HCT116 (cell line): ENCODE data around the gene UBA7. TPM values are rescaled to one million over a fixed set of nuclear protein-coding genes. Genes with fewer than 3 reads are reported as not detected.

Experiments used
- ATAC-seq: fragments of 200-7000 bp; cut with Tn5 transposase; 2 replicates; pipeline ENCODE4 v1.9.1; 2020; ENCODE audit warnings: mild to moderate bottlenecking, moderate library complexity
- BruUV-seq: library from RNA; stranded (reverse); fragments of 400-500 nt; replicated peaks from 2 replicates; lab custom pipeline; 2021; lab: Mats Ljungman, UMichigan
- CTCF ChIA-PET: fragments of 300-600 bp; sonication (Branson Sonifier 250); formaldehyde crosslinking; loops from one replicate; lab custom pipeline; 2021; ENCODE audit warnings: antibody characterized with exemption; lab: Charles Lee
- POLR2A ChIA-PET: fragments of 300-600, 350-600 bp; sonication (Branson Sonifier 250); formaldehyde crosslinking; loops from one replicate; lab custom pipeline; 2021; ENCODE audit warnings: antibody characterized with exemption; lab: Charles Lee
- RAD21 ChIA-PET, 2 experiments: fragments of 300-600 bp; sonication (Branson Sonifier 250); formaldehyde crosslinking; loops; one replicate each; lab custom pipeline; 2023; ENCODE audit warnings: low total read pairs in 2 of 2; ENCODE audit not compliant: uncharacterized antibody in 2 of 2, unreplicated experiment in 2 of 2, low non-redundant PET in 1 of 2; lab: Charles Lee
- DNase-seq: peaks from one replicate; pipeline ENCODE4 v3.0.0-alpha.2; 2010; ENCODE audit warnings: low read depth, low spot score
- H2AFZ ChIP-seq: fragments of 200-600 bp; shearing (Covaris generic), sonication (generic); 2 replicates; pipeline ENCODE4 v1.6.1; 2017; ENCODE audit warnings: low read depth, mixed run types, mixed read lengths, antibody characterized with exemption, low read length; ENCODE audit not compliant: poor library complexity, severe bottlenecking
- H3K27ac ChIP-seq: 2 replicates; pipeline ENCODE4 v1.5.1; 2012; ENCODE audit warnings: low read depth, low read length
- H3K27me3 ChIP-seq: fragments of 200-600 bp; sonication (generic); 2 replicates; pipeline ENCODE4 v1.6.1; 2016; ENCODE audit warnings: mixed run types, low read length, mixed read lengths; ENCODE audit not compliant: insufficient read depth
- H3K36me3 ChIP-seq, 2 experiments: fragments of 200-500 bp in 1 of 2; fragments of 200-600 bp in 1 of 2; sonication (Bioruptor generic) in 1 of 2; sonication (generic) in 1 of 2; 2 replicates each; pipeline versions ENCODE4 v1.5.1 to v1.6.1; 2014 to 2016; ENCODE audit warnings: low read length in 2 of 2, inconsistent platforms in 1 of 2, mixed read lengths in 1 of 2, mixed run types in 1 of 2; ENCODE audit not compliant: insufficient read depth in 2 of 2, control insufficient read depth in 1 of 2
- H3K4me1 ChIP-seq, 2 experiments: fragments of 200-600 bp in 1 of 2; sonication (generic) in 1 of 2; 2 replicates each; pipeline versions ENCODE4 v1.5.1 to v1.6.1; 2012 to 2017; ENCODE audit warnings: low read length in 2 of 2, inconsistent platforms in 1 of 2, mild to moderate bottlenecking in 1 of 2, mixed read lengths in 1 of 2, mixed run types in 1 of 2, moderate library complexity in 1 of 2; ENCODE audit not compliant: insufficient read depth in 2 of 2, control insufficient read depth in 1 of 2
- H3K4me2 ChIP-seq: fragments of 200-600 bp; sonication (generic); 2 replicates; pipeline ENCODE4 v1.6.1; 2017; ENCODE audit warnings: mixed run types, low read length, mixed read lengths
- H3K4me3 ChIP-seq, 2 experiments: fragments of 200-600 bp in 1 of 2; sonication (generic) in 1 of 2; replicated peaks in 1 of 2; 2 replicates each; pipeline ENCODE4 v1.5.1; 2011 to 2016; ENCODE audit warnings: low read length in 2 of 2, control low read depth in 1 of 2, low read depth in 1 of 2, mild to moderate bottlenecking in 1 of 2, mixed read lengths in 1 of 2, mixed run types in 1 of 2
- H3K79me2 ChIP-seq: fragments of 200-600 bp; sonication (generic); 2 replicates; pipeline ENCODE4 v1.6.1; 2017; ENCODE audit warnings: mild to moderate bottlenecking, mixed run types, low read length, moderate library complexity, mixed read lengths; ENCODE audit not compliant: insufficient read depth
- H3K9ac ChIP-seq: fragments of 200-600 bp; sonication (generic); 2 replicates; pipeline ENCODE4 v1.6.1; 2016; ENCODE audit warnings: low read length, mixed read lengths
- H3K9me2 ChIP-seq: fragments of 200-600 bp; sonication (generic), shearing (Covaris generic); 2 replicates; pipeline ENCODE4 v1.6.1; 2017; ENCODE audit warnings: mixed run types, mild to moderate bottlenecking, moderate library complexity; ENCODE audit not compliant: insufficient read depth
- H3K9me3 ChIP-seq, 2 experiments: fragments of 200-500 bp in 1 of 2; fragments of 200-600 bp in 1 of 2; sonication (Bioruptor generic) in 1 of 2; sonication (generic) in 1 of 2; 2 replicates each; pipeline ENCODE4 v1.6.1; 2014 to 2017; ENCODE audit warnings: low read length in 2 of 2, mixed read lengths in 2 of 2, inconsistent platforms in 1 of 2, low read depth in 1 of 2, mild to moderate bottlenecking in 1 of 2, mixed run types in 1 of 2, moderate library complexity in 1 of 2; ENCODE audit not compliant: control insufficient read depth in 1 of 2, insufficient read depth in 1 of 2
- H4K20me1 ChIP-seq: fragments of 200-600 bp; sonication (generic), shearing (Covaris generic); 2 replicates; pipeline ENCODE4 v1.6.1; 2017; ENCODE audit warnings: mixed run types, mild to moderate bottlenecking, moderate library complexity; ENCODE audit not compliant: insufficient read depth
- CBX3 ChIP-seq: IDR thresholded peaks from 2 replicates; pipeline ENCODE4 v1.6.1; 2012; ENCODE audit warnings: low read depth
- CEBPB ChIP-seq: IDR thresholded peaks from 2 replicates; pipeline ENCODE4 v1.6.1; 2012; ENCODE audit warnings: low read depth
- EGR1 ChIP-seq: IDR thresholded peaks from 2 replicates; pipeline ENCODE4 v1.6.1; 2012; ENCODE audit warnings: low read depth
- ELF1 ChIP-seq: IDR thresholded peaks from 2 replicates; pipeline ENCODE4 v1.6.1; 2012; ENCODE audit warnings: low read depth, borderline replicate concordance
- EZH2 ChIP-seq: fragments of 200-600 bp; sonication (generic); IDR thresholded peaks from 2 replicates; pipeline ENCODE4 v1.6.1; 2017; ENCODE audit warnings: antibody characterized with exemption, mixed run types
- EZH2phosphoT487 ChIP-seq: fragments of 200-600 bp; IDR thresholded peaks from 2 replicates; pipeline ENCODE4 v1.6.1; 2018; ENCODE audit warnings: antibody characterized with exemption, borderline replicate concordance
- FOSL1 ChIP-seq: IDR thresholded peaks from 2 replicates; pipeline ENCODE4 v1.6.1; 2012; ENCODE audit warnings: low read depth
- POLR2A ChIP-seq: IDR thresholded peaks from 2 replicates; pipeline ENCODE4 v1.7.0; 2011; ENCODE audit warnings: borderline replicate concordance; ENCODE audit not compliant: insufficient read depth, insufficient read length; ENCODE audit errors: extremely low read depth
- POLR2AphosphoS5 ChIP-seq: IDR thresholded peaks from 2 replicates; pipeline ENCODE4 v1.6.1; 2011; ENCODE audit warnings: mild to moderate bottlenecking, low read depth, low read length, moderate library complexity
- RAD21 ChIP-seq: IDR thresholded peaks from 2 replicates; pipeline ENCODE4 v1.6.1; 2012; ENCODE audit warnings: low read depth, mild to moderate bottlenecking
- SRF ChIP-seq: IDR thresholded peaks from 2 replicates; pipeline ENCODE4 v1.6.1; 2012; ENCODE audit warnings: low read depth
- TCF7L2 ChIP-seq: IDR thresholded peaks from 2 replicates; pipeline ENCODE4 v1.7.0; 2011; ENCODE audit warnings: borderline replicate concordance, inconsistent platforms; ENCODE audit not compliant: insufficient read depth, insufficient read length; ENCODE audit errors: extremely low read depth
- YY1 ChIP-seq: IDR thresholded peaks from 2 replicates; pipeline ENCODE4 v1.6.1; 2011; ENCODE audit warnings: low read length, low read depth, moderate library complexity, mild to moderate bottlenecking; ENCODE audit not compliant: insufficient replicate concordance; ENCODE audit errors: extremely low read depth
- ZNF274 ChIP-seq: fragments of 200-500 bp; sonication (Bioruptor generic); IDR thresholded peaks from 2 replicates; pipeline ENCODE4 v1.6.1; 2014; ENCODE audit warnings: mild to moderate bottlenecking, low read depth, low read length, inconsistent platforms
- intact Hi-C: fragments of 100-400 bp; cut with micrococcal nuclease; formaldehyde crosslinking; loops from 2 replicates; pipeline ENCODE4 v1.10.0; 2022
- total RNA-seq: library from RNA; stranded (reverse); gene quantifications from one replicate; pipeline ENCODE4 v1.2.1, GENCODE V29; 2021; ENCODE audit not compliant: unreplicated experiment
- TF ChIP-seq, protein P1 (sequence below): IDR thresholded peaks from 2 replicates; pipeline ENCODE4 v1.6.1; 2012
- TF ChIP-seq, protein P2 (sequence below): IDR thresholded peaks from 2 replicates; pipeline ENCODE4 v1.6.1; 2012
- TF ChIP-seq, protein P3 (sequence below): IDR thresholded peaks from 2 replicates; pipeline ENCODE4 v1.6.1; 2012; ENCODE audit warnings: low read depth
- TF ChIP-seq, protein P4 (sequence below): IDR thresholded peaks from 2 replicates; pipeline ENCODE4 v1.6.1; 2011; ENCODE audit warnings: mild to moderate bottlenecking, low read length, moderate library complexity; ENCODE audit not compliant: insufficient replicate concordance; ENCODE audit errors: extremely low read depth
- TF ChIP-seq, protein P5 (sequence below), 3 experiments: fragments of 200-600 bp in 1 of 3; sonication (generic) in 1 of 3; IDR thresholded peaks in 2 of 3; conservative IDR thresholded peaks in 1 of 3; 2 replicates each; pipeline ENCODE4 v1.5.1; 2012 to 2017; ENCODE audit warnings: low read depth in 2 of 3, low read length in 2 of 3, antibody characterized with exemption in 1 of 3, borderline replicate concordance in 1 of 3, control low read depth in 1 of 3, mild to moderate bottlenecking in 1 of 3, mixed read lengths in 1 of 3, mixed run types in 1 of 3, moderate library complexity in 1 of 3; ENCODE audit not compliant: insufficient read depth in 1 of 3

The UBA7 gene
- total RNA-seq, 1 experiment from 2014 or later, result 2.6 TPM

DNA sequence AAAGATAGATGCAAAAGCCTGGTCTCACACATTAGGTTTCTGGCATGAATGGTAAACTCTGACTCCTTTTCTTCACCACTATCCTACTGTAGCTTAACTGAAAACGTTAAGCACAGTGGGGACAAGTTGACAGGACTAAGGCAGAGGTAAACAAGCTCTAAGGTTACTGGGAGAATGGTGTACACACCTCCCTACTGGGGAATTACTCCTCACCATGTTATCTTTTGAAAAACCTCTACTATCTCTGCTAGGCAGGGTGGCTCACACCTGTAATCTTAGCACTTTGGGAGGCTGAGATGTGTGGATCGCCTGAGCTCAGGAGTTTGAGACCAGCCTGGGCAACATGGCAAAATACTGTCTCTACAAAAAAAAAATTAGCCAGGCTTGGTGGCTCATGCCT, 56.6 kb downstream of the UBA7 start:
- intact Hi-C loops, result no loop called here
- RAD21 ChIA-PET, result no interaction called here
- no peaks in the 10 kb centered on the region for H3K27me3 ChIP-seq
- BruUV-seq, result no TSS peak
- H3K9me2 ChIP-seq, result no peaks in the 10 kb centered on the region
- no peak overlapping the region for H3K9ac ChIP-seq
- CTCF ChIA-PET, result no interaction called here
- peaks cover 8% of the 10 kb centered on the region for H4K20me1 ChIP-seq
- POLR2A ChIA-PET, result no interaction called here
- no peak for ATAC-seq
- no peak overlapping the region for H3K27ac ChIP-seq
- H3K4me1 ChIP-seq, result no peaks in the 10 kb centered on the region
- no peak overlapping the region for H3K4me3 ChIP-seq
- TF ChIP-seq CEBPB, result no peak
- TF ChIP-seq CBX3, result no peak
- TF ChIP-seq EZH2, result no peak
- no peak for TF ChIP-seq ZNF274
- TF ChIP-seq EZH2phosphoT487, result no peak
- TF ChIP-seq SRF, result no peak
- no peak for TF ChIP-seq ELF1
- TF ChIP-seq, protein P1, sequence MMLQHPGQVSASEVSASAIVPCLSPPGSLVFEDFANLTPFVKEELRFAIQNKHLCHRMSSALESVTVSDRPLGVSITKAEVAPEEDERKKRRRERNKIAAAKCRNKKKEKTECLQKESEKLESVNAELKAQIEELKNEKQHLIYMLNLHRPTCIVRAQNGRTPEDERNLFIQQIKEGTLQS, result no peak
- TF ChIP-seq, protein P2, sequence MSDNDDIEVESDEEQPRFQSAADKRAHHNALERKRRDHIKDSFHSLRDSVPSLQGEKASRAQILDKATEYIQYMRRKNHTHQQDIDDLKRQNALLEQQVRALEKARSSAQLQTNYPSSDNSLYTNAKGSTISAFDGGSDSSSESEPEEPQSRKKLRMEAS, result no peak
- TF ChIP-seq POLR2AphosphoS5, result no peak
- TF ChIP-seq, protein P3, sequence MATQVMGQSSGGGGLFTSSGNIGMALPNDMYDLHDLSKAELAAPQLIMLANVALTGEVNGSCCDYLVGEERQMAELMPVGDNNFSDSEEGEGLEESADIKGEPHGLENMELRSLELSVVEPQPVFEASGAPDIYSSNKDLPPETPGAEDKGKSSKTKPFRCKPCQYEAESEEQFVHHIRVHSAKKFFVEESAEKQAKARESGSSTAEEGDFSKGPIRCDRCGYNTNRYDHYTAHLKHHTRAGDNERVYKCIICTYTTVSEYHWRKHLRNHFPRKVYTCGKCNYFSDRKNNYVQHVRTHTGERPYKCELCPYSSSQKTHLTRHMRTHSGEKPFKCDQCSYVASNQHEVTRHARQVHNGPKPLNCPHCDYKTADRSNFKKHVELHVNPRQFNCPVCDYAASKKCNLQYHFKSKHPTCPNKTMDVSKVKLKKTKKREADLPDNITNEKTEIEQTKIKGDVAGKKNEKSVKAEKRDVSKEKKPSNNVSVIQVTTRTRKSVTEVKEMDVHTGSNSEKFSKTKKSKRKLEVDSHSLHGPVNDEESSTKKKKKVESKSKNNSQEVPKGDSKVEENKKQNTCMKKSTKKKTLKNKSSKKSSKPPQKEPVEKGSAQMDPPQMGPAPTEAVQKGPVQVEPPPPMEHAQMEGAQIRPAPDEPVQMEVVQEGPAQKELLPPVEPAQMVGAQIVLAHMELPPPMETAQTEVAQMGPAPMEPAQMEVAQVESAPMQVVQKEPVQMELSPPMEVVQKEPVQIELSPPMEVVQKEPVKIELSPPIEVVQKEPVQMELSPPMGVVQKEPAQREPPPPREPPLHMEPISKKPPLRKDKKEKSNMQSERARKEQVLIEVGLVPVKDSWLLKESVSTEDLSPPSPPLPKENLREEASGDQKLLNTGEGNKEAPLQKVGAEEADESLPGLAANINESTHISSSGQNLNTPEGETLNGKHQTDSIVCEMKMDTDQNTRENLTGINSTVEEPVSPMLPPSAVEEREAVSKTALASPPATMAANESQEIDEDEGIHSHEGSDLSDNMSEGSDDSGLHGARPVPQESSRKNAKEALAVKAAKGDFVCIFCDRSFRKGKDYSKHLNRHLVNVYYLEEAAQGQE, result no peak
- TF ChIP-seq EGR1, result no peak
- TF ChIP-seq, protein P4, sequence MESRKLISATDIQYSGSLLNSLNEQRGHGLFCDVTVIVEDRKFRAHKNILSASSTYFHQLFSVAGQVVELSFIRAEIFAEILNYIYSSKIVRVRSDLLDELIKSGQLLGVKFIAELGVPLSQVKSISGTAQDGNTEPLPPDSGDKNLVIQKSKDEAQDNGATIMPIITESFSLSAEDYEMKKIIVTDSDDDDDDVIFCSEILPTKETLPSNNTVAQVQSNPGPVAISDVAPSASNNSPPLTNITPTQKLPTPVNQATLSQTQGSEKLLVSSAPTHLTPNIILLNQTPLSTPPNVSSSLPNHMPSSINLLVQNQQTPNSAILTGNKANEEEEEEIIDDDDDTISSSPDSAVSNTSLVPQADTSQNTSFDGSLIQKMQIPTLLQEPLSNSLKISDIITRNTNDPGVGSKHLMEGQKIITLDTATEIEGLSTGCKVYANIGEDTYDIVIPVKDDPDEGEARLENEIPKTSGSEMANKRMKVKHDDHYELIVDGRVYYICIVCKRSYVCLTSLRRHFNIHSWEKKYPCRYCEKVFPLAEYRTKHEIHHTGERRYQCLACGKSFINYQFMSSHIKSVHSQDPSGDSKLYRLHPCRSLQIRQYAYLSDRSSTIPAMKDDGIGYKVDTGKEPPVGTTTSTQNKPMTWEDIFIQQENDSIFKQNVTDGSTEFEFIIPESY, result no peak
- TF ChIP-seq, protein P5, sequence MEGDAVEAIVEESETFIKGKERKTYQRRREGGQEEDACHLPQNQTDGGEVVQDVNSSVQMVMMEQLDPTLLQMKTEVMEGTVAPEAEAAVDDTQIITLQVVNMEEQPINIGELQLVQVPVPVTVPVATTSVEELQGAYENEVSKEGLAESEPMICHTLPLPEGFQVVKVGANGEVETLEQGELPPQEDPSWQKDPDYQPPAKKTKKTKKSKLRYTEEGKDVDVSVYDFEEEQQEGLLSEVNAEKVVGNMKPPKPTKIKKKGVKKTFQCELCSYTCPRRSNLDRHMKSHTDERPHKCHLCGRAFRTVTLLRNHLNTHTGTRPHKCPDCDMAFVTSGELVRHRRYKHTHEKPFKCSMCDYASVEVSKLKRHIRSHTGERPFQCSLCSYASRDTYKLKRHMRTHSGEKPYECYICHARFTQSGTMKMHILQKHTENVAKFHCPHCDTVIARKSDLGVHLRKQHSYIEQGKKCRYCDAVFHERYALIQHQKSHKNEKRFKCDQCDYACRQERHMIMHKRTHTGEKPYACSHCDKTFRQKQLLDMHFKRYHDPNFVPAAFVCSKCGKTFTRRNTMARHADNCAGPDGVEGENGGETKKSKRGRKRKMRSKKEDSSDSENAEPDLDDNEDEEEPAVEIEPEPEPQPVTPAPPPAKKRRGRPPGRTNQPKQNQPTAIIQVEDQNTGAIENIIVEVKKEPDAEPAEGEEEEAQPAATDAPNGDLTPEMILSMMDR (IDR thresholded peaks at IDR 0.05 in 2 of 3, conservative IDR thresholded peaks at IDR 0.05 in 1 of 3; ENCODE audit: borderline replicate concordance in 1 of 3, insufficient read depth in 1 of 3, low read depth in 2 of 3, low read length in 2 of 3), result no peak
- no peak for TF ChIP-seq YY1
- TF ChIP-seq POLR2A, result no peak
- TF ChIP-seq FOSL1, result no peak
- TF ChIP-seq RAD21, result no peak
- no peak for TF ChIP-seq TCF7L2
- no peaks in the 10 kb centered on the region for H3K9me3 ChIP-seq
- H3K4me2 ChIP-seq, result no peak overlapping the region
- H3K36me3 ChIP-seq, result no peaks in the 10 kb centered on the region
- no peak for DNase-seq
- peaks cover 76% of the 10 kb centered on the region for H3K79me2 ChIP-seq
- H2AFZ ChIP-seq, result no peak overlapping the region
